ENCODE results near the gene ZMIZ2. TPM values are rescaled to one million over a fixed set of nuclear protein-coding genes. Genes with fewer than 3 reads are reported as not detected.

The ZMIZ2 gene
- total RNA-seq, 1 experiment from 2014 or later: 100 TPM

GRCh38 chr7:44703921-44704320 is 44.7 kb upstream of the ZMIZ2 start:
- H3K4me1 Mint-ChIP-seq (ENCODE audit: insufficient read depth, unreplicated experiment): no peaks in the 10 kb centered on the region
- H3K27ac Mint-ChIP-seq (ENCODE audit: low read depth, unreplicated experiment): no peak overlapping the region
- CTCF ChIA-PET: no interaction called here
- H3K4me3 Mint-ChIP-seq (ENCODE audit: unreplicated experiment): no peak overlapping the region
- BruUV-seq (replicated peaks): no TSS peak
- no peaks in the 10 kb centered on the region for H3K9me3 Mint-ChIP-seq (ENCODE audit: unreplicated experiment)
- no peaks in the 10 kb centered on the region for H3K27me3 Mint-ChIP-seq (ENCODE audit: insufficient read depth, unreplicated experiment)
- DNase-seq (ENCODE audit: unreplicated experiment): no peak
- TF ChIP-seq, protein P1, sequence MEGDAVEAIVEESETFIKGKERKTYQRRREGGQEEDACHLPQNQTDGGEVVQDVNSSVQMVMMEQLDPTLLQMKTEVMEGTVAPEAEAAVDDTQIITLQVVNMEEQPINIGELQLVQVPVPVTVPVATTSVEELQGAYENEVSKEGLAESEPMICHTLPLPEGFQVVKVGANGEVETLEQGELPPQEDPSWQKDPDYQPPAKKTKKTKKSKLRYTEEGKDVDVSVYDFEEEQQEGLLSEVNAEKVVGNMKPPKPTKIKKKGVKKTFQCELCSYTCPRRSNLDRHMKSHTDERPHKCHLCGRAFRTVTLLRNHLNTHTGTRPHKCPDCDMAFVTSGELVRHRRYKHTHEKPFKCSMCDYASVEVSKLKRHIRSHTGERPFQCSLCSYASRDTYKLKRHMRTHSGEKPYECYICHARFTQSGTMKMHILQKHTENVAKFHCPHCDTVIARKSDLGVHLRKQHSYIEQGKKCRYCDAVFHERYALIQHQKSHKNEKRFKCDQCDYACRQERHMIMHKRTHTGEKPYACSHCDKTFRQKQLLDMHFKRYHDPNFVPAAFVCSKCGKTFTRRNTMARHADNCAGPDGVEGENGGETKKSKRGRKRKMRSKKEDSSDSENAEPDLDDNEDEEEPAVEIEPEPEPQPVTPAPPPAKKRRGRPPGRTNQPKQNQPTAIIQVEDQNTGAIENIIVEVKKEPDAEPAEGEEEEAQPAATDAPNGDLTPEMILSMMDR (IDR thresholded peaks at IDR 0.05; ENCODE audit: unreplicated experiment): no peak
- intact Hi-C loops (cut with micrococcal nuclease): no loop called here
- POLR2A ChIA-PET: interaction anchor here (0.9 to 1.2 kb wide), 2 partner anchors 27 to 63 kb away, joined by 3 to 4 read pairs; no protein-coding TSS in a partner anchor
- peaks cover 81% of the 10 kb centered on the region for H3K36me3 Mint-ChIP-seq (ENCODE audit: insufficient read depth, unreplicated experiment)

DNA sequence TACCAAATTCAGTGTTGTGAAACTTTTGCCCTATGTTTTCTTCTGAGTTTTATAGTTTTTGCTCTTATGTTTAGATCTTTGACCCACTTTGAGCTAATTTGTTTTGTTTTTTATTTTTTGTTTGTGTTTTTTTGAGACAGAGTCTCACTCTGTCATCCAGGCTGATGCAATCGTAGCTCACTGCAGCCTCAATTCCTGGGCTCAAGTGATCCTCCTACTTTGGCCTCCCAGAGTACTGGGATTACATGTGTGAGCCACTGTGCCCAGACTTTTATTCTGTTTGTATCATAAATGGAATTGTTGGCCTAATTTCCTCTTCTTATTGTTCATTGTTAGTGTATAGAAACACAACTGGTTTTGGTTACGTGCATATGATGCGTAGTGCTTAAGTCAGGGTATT is 43.2 kb upstream of the ZMIZ2 start:
- intact Hi-C loops (cut with micrococcal nuclease): no loop called here
- no peak overlapping the region for H3K4me3 Mint-ChIP-seq (ENCODE audit: unreplicated experiment)
- ChIA-PET CTCF (interaction anchor here (0.6 kb wide), 1 partner anchor 491 kb away, joined by 3 read pairs; no protein-coding TSS in a partner anchor), POLR2A (interaction anchor here (0.6 to 0.9 kb wide), 2 partner anchors 42 to 257 kb away, joined by 3 to 4 read pairs; no protein-coding TSS in a partner anchor)
- no peaks in the 10 kb centered on the region for H3K9me3 Mint-ChIP-seq (ENCODE audit: unreplicated experiment)
- H3K27me3 Mint-ChIP-seq (ENCODE audit: insufficient read depth, unreplicated experiment): no peaks in the 10 kb centered on the region
- DNase-seq (ENCODE audit: unreplicated experiment): no peak
- TF ChIP-seq, protein P1 (IDR thresholded peaks at IDR 0.05; ENCODE audit: unreplicated experiment): no peak
- H3K36me3 Mint-ChIP-seq (ENCODE audit: insufficient read depth, unreplicated experiment): peaks cover 78% of the 10 kb centered on the region
- H3K27ac Mint-ChIP-seq (ENCODE audit: low read depth, unreplicated experiment): no peak overlapping the region
- BruUV-seq (replicated peaks): no TSS peak
- no peaks in the 10 kb centered on the region for H3K4me1 Mint-ChIP-seq (ENCODE audit: insufficient read depth, unreplicated experiment)

DNA sequence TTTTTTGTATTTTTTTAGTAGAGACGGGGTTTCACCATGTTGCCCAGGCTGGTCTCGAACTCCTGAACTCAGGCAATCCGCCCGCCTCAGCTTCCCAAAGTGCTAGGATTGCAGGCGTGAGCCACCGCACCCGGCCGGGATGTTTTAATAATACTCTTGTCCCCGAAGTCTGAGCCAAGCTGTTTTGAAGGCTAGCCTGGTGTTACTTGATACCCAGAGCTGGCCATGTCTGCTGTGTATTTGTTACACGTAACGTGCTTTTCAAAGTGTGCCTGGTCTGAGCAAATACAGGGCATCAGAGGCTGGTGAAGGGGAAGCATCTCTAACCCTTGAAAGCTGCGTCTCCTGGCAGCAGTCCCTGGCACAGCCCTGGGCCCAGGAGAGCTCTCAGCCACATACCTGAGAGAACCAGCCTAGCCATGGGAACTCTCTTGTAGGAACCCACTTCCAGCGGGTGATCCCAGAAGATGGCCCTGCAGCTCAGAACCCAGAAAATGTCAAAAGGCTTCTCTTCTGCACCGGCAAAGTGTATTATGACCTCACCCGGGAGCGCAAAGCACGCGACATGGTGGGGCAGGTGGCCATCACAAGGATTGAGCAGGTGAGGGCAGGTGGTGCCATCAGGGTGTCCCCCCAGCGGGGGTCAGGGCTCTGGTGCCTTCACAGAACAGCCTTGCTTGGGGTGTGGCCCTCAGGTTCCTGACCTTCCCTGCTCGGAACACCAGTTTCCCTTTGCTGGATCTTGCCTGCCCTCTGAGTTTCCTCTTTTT is 41.7 kb upstream of the ZMIZ2 start:
- intact Hi-C loops (cut with micrococcal nuclease): no loop called here

GRCh38 chr7:44707558-44708230 is 41.0 kb upstream of the ZMIZ2 start:
- no TSS peak for BruUV-seq (replicated peaks)

More for the DNA sequence above, 41.7 kb upstream of the ZMIZ2 start:
- no TSS peak for BruUV-seq (replicated peaks)
- Mint-ChIP-seq H3K4me3 (ENCODE audit: unreplicated experiment) (no peak overlapping the region), H3K27ac (ENCODE audit: low read depth, unreplicated experiment) (no peak overlapping the region), H3K36me3 (ENCODE audit: insufficient read depth, unreplicated experiment) (peaks cover 62% of the 10 kb centered on the region), H3K9me3 (ENCODE audit: unreplicated experiment) (no peaks in the 10 kb centered on the region), H3K4me1 (ENCODE audit: insufficient read depth, unreplicated experiment) (no peaks in the 10 kb centered on the region), H3K27me3 (ENCODE audit: insufficient read depth, unreplicated experiment) (no peaks in the 10 kb centered on the region)
- DNase-seq (ENCODE audit: unreplicated experiment): no peak
- POLR2A ChIA-PET: no interaction called here
- CTCF ChIA-PET: no interaction called here
- TF ChIP-seq, protein P1 (IDR thresholded peaks at IDR 0.05; ENCODE audit: unreplicated experiment): no peak

More at GRCh38 chr7:44707558-44708230, 41.0 kb upstream of the ZMIZ2 start:
- Mint-ChIP-seq H3K36me3 (ENCODE audit: insufficient read depth, unreplicated experiment) (peaks cover 55% of the 10 kb centered on the region), H3K27me3 (ENCODE audit: insufficient read depth, unreplicated experiment) (no peaks in the 10 kb centered on the region), H3K27ac (ENCODE audit: low read depth, unreplicated experiment) (no peak overlapping the region), H3K9me3 (ENCODE audit: unreplicated experiment) (no peaks in the 10 kb centered on the region), H3K4me1 (ENCODE audit: insufficient read depth, unreplicated experiment) (no peaks in the 10 kb centered on the region), H3K4me3 (ENCODE audit: unreplicated experiment) (no peak overlapping the region)
- TF ChIP-seq, protein P1 (IDR thresholded peaks at IDR 0.05; ENCODE audit: unreplicated experiment): no peak
- no peak for DNase-seq (ENCODE audit: unreplicated experiment)
- ChIA-PET CTCF (no interaction called here), POLR2A (interaction anchor here (1.1 kb wide), 1 partner anchor 11 kb away, joined by 4 read pairs; no protein-coding TSS in a partner anchor)
- intact Hi-C loops (cut with micrococcal nuclease): no loop called here
